ENCODE data around the gene KIR2DL1.
"Not testable (repeated sequence)": the region's sequence is repeated elsewhere in the genome, so short reads cannot be mapped to it uniquely, and the experiment has no call there.

Gene KIR2DL1

DNA sequence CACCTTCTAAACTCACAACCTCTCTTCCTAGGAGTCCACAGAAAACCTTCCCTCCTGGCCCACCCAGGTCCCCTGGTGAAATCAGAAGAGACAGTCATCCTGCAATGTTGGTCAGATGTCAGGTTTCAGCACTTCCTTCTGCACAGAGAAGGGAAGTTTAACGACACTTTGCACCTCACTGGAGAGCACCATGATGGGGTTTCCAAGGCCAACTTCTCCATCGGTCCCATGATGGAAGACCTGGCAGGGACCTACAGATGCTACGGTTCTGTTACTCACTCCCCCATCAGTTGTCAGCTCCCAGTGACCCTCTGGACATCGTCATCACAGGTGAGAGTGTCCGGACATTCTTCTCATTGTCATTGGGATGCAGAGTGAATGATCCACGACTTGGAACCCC, 11.0 kb upstream of the KIR2DL1 start:
- H3K36me3 ChIP-seq (ENCODE audit: insufficient read depth, low read length); H3K4me3 ChIP-seq (ENCODE audit: low read length, poor library complexity, severe bottlenecking); H3K79me2 ChIP-seq (ENCODE audit: insufficient read depth, low read length); H3K4me1 ChIP-seq (ENCODE audit: insufficient read depth, low read length, poor library complexity, severe bottlenecking); H2AFZ ChIP-seq (ENCODE audit: low read length); H3K4me2 ChIP-seq (ENCODE audit: low read depth, low read length, poor library complexity, severe bottlenecking); H3F3A ChIP-seq (ENCODE audit: low read depth); H3K9ac ChIP-seq (ENCODE audit: low read depth, low read length, poor library complexity, severe bottlenecking); H4K20me1 ChIP-seq (ENCODE audit: insufficient read depth, low read length, poor library complexity, severe bottlenecking); H3K27me3 ChIP-seq (ENCODE audit: insufficient read depth, low read length, poor library complexity, severe bottlenecking); H3K9me2 ChIP-seq (replicated peaks; ENCODE audit: low read depth, low read length); H3K9me3 ChIP-seq (ENCODE audit: insufficient read depth, low read depth, low read length): not testable (repeated sequence)

DNA sequence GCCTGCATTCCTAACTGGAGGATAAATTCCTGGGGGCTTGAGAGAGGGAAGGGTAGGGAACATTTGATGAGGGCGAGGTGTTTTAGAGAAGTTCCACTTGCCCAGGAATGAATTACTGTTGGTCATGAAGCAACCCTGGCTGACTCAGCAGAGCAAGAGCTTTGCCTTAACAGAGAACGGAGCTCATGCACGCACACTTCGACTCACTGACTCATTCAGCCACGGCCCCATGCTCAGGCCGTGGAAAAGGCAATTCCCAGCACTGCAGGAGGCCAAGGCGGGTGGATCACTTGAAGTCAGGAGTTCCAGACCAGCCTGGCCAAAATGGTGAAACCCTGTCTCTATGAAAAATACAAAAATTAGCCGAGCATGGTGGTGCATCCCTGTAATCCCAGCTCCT, 5.4 kb upstream of the KIR2DL1 start:
- not testable (repeated sequence) for H3K27me3 ChIP-seq (ENCODE audit: insufficient read depth, low read length, poor library complexity, severe bottlenecking); H3K4me2 ChIP-seq (ENCODE audit: low read depth, low read length, poor library complexity, severe bottlenecking); H3K4me3 ChIP-seq (ENCODE audit: low read length, poor library complexity, severe bottlenecking); H2AFZ ChIP-seq (ENCODE audit: low read length); H3K9ac ChIP-seq (ENCODE audit: low read depth, low read length, poor library complexity, severe bottlenecking); H3K36me3 ChIP-seq (ENCODE audit: insufficient read depth, low read length); H3K79me2 ChIP-seq (ENCODE audit: insufficient read depth, low read length); H4K20me1 ChIP-seq (ENCODE audit: insufficient read depth, low read length, poor library complexity, severe bottlenecking); H3K9me2 ChIP-seq (replicated peaks; ENCODE audit: low read depth, low read length); H3F3A ChIP-seq (ENCODE audit: low read depth); H3K9me3 ChIP-seq (ENCODE audit: insufficient read depth, low read depth, low read length); H3K4me1 ChIP-seq (ENCODE audit: insufficient read depth, low read length, poor library complexity, severe bottlenecking)

DNA sequence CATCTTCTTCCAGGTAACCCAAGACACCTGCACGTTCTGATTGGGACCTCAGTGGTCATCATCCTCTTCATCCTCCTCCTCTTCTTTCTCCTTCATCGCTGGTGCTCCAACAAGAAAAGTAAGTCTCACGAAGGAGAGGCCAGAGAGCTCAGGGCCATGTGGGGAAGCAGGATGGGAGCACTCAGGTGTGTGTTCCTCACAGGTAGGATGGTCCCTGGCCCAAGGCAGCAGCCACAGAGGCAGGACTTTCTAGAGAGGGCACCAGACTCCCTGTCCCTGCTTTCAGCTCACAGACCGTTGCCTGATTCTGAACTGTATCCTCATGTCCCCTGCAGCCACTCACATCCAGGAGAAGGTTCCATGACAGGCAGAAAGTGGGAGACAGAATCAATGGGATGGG, 3.1 kb upstream of the KIR2DL1 start:
- not testable (repeated sequence) for H3K9ac ChIP-seq (ENCODE audit: low read depth, low read length, poor library complexity, severe bottlenecking); H3K27me3 ChIP-seq (ENCODE audit: insufficient read depth, low read length, poor library complexity, severe bottlenecking); H3K4me3 ChIP-seq (ENCODE audit: low read length, poor library complexity, severe bottlenecking); H3F3A ChIP-seq (ENCODE audit: low read depth); H3K4me2 ChIP-seq (ENCODE audit: low read depth, low read length, poor library complexity, severe bottlenecking); H3K36me3 ChIP-seq (ENCODE audit: insufficient read depth, low read length); H2AFZ ChIP-seq (ENCODE audit: low read length); H3K4me1 ChIP-seq (ENCODE audit: insufficient read depth, low read length, poor library complexity, severe bottlenecking); H3K79me2 ChIP-seq (ENCODE audit: insufficient read depth, low read length); H4K20me1 ChIP-seq (ENCODE audit: insufficient read depth, low read length, poor library complexity, severe bottlenecking); H3K9me3 ChIP-seq (ENCODE audit: insufficient read depth, low read depth, low read length); H3K9me2 ChIP-seq (replicated peaks; ENCODE audit: low read depth, low read length)

DNA sequence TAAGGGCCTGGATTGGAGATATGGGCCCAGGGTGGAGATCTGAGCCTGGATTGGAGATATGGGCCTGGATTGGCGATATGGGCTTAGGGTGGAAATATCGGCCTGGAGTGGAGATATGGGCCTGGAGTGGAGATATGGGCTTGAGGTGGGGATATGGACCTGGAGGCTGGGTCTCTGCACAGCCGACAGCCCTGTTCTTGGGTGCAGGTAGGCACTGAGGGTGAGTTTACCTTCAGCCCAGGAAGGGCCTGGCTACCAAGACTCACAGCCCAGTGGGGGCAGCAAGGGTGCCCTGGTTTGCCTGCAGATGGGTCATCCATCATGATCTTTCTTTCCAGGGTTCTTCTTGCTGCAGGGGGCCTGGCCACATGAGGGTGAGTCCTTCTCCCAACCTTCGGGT, 918 bp downstream of the KIR2DL1 start:
- not testable (repeated sequence) for H4K20me1 ChIP-seq (ENCODE audit: insufficient read depth, low read length, poor library complexity, severe bottlenecking); H3K9me2 ChIP-seq (replicated peaks; ENCODE audit: low read depth, low read length); H3F3A ChIP-seq (ENCODE audit: low read depth); H3K4me2 ChIP-seq (ENCODE audit: low read depth, low read length, poor library complexity, severe bottlenecking); H3K79me2 ChIP-seq (ENCODE audit: insufficient read depth, low read length); H3K4me3 ChIP-seq (ENCODE audit: low read length, poor library complexity, severe bottlenecking); H3K4me1 ChIP-seq (ENCODE audit: insufficient read depth, low read length, poor library complexity, severe bottlenecking); H3K27me3 ChIP-seq (ENCODE audit: insufficient read depth, low read length, poor library complexity, severe bottlenecking); H3K36me3 ChIP-seq (ENCODE audit: insufficient read depth, low read length); H3K9me3 ChIP-seq (ENCODE audit: insufficient read depth, low read depth, low read length); H3K9ac ChIP-seq (ENCODE audit: low read depth, low read length, poor library complexity, severe bottlenecking); H2AFZ ChIP-seq (ENCODE audit: low read length)

DNA sequence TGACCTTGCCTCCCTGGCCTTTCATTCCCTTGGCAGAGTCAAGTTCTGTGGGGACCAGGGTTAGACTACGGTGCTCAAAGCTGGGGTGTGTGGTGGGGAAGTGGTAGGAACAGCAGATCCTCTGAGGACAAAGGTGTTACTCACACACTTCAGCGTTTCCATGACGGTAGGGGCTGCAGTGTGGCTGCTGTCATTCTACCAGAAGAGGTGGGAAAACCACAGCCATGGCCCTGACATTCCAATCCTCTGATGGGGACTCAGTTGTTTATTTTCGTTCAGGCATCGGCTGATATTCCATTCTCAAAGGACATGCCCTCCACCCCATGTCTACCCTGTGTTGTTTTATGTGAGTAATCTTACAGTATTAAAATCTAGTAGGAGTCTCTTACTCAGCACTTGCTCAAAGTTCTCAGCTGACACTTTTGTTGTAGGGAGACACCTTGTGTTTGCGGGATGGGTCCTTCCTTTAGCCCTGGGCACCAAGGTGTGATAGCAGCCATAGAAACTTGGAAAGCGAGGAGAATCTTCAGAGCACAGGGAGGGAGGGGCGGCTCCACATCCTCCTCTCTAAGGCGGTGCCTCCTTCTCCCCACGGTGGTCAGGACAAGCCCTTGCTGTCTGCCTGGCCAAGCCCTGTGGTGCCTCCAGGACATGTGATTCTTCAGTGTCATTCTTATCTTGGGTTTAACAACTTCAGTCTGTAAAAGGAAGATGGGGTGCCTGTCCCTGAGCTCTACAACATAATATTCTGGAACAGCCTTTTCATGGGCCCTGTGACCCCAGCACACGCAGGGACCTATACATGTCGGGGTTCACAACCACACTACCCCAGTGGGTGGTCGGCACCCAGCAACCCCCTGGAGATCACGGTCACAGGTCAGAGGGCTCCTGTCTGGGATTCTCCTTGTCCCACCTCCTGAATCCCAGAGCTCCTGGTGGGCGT, 1.7 kb downstream of the KIR2DL1 start:
- not testable (repeated sequence) for H3K9me3 ChIP-seq (ENCODE audit: insufficient read depth, low read depth, low read length); H3K4me3 ChIP-seq (ENCODE audit: low read length, poor library complexity, severe bottlenecking); H4K20me1 ChIP-seq (ENCODE audit: insufficient read depth, low read length, poor library complexity, severe bottlenecking); H3K79me2 ChIP-seq (ENCODE audit: insufficient read depth, low read length); H2AFZ ChIP-seq (ENCODE audit: low read length); H3K9ac ChIP-seq (ENCODE audit: low read depth, low read length, poor library complexity, severe bottlenecking); H3F3A ChIP-seq (ENCODE audit: low read depth); H3K9me2 ChIP-seq (replicated peaks; ENCODE audit: low read depth, low read length); H3K36me3 ChIP-seq (ENCODE audit: insufficient read depth, low read length); H3K27me3 ChIP-seq (ENCODE audit: insufficient read depth, low read length, poor library complexity, severe bottlenecking); H3K4me2 ChIP-seq (ENCODE audit: low read depth, low read length, poor library complexity, severe bottlenecking); H3K4me1 ChIP-seq (ENCODE audit: insufficient read depth, low read length, poor library complexity, severe bottlenecking)

DNA sequence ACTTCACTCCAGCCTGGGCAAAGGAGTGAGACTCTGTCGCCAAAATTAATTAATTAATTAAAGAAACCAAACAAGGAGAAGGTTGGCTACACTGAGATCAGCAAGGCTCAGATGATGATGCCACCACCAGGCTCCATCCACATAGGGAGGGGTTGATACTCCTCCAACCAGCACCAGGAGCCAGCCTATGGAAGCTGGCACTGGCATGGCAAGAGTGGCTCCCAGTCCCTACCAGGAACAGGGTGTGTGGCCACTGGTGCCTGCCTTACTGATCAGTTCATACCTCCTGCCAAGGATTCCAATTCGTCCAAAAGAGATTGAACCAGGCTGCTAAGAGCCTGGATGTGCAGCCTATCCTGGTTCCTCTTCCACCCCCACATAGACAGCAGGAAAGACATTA, 3.1 kb downstream of the KIR2DL1 start:
- not testable (repeated sequence) for H3K9ac ChIP-seq (ENCODE audit: low read depth, low read length, poor library complexity, severe bottlenecking); H3K4me3 ChIP-seq (ENCODE audit: low read length, poor library complexity, severe bottlenecking); H3K36me3 ChIP-seq (ENCODE audit: insufficient read depth, low read length); H3K4me1 ChIP-seq (ENCODE audit: insufficient read depth, low read length, poor library complexity, severe bottlenecking); H2AFZ ChIP-seq (ENCODE audit: low read length); H4K20me1 ChIP-seq (ENCODE audit: insufficient read depth, low read length, poor library complexity, severe bottlenecking); H3K79me2 ChIP-seq (ENCODE audit: insufficient read depth, low read length); H3K27me3 ChIP-seq (ENCODE audit: insufficient read depth, low read length, poor library complexity, severe bottlenecking); H3K4me2 ChIP-seq (ENCODE audit: low read depth, low read length, poor library complexity, severe bottlenecking); H3K9me3 ChIP-seq (ENCODE audit: insufficient read depth, low read depth, low read length); H3K9me2 ChIP-seq (replicated peaks; ENCODE audit: low read depth, low read length); H3F3A ChIP-seq (ENCODE audit: low read depth)

DNA sequence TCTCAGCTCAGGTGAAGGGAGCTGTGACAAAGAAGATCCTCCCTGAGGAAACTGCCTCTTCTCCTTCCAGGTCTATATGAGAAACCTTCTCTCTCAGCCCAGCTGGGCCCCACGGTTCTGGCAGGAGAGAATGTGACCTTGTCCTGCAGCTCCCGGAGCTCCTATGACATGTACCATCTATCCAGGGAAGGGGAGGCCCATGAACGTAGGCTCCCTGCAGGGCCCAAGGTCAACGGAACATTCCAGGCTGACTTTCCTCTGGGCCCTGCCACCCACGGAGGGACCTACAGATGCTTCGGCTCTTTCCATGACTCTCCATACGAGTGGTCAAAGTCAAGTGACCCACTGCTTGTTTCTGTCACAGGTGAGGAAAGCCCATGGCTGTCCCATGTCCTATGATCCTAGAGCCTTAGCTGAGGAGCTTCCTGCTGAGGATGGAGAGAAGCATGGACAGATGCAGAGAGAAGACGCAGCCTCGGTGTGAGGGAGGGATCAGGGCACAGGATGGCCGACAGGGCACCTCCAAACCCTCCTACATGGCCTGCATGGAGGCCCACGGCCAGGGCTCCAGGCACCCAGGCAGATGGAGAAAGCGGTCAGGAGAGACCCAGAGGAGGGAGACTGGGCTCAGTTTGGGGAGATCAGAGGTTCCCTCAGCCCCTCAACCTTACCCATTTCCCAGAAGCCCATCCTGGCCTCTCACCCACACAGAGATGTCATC, 5.7 kb downstream of the KIR2DL1 start:
- H4K20me1 ChIP-seq (ENCODE audit: insufficient read depth, low read length, poor library complexity, severe bottlenecking); H3K36me3 ChIP-seq (ENCODE audit: insufficient read depth, low read length): not testable (repeated sequence)

More for the DNA sequence above, 5.7 kb downstream of the KIR2DL1 start:
- H3K79me2 ChIP-seq (ENCODE audit: insufficient read depth, low read length); H3K27me3 ChIP-seq (ENCODE audit: insufficient read depth, low read length, poor library complexity, severe bottlenecking); H3K9me2 ChIP-seq (replicated peaks; ENCODE audit: low read depth, low read length); H3K9me3 ChIP-seq (ENCODE audit: insufficient read depth, low read depth, low read length); H2AFZ ChIP-seq (ENCODE audit: low read length); H3F3A ChIP-seq (ENCODE audit: low read depth); H3K4me3 ChIP-seq (ENCODE audit: low read length, poor library complexity, severe bottlenecking); H3K9ac ChIP-seq (ENCODE audit: low read depth, low read length, poor library complexity, severe bottlenecking); H3K4me1 ChIP-seq (ENCODE audit: insufficient read depth, low read length, poor library complexity, severe bottlenecking); H3K4me2 ChIP-seq (ENCODE audit: low read depth, low read length, poor library complexity, severe bottlenecking): not testable (repeated sequence)

All from Loucy (cell line).